ENCODE measurements around the gene MED17.

The MED17 gene

DNA sequence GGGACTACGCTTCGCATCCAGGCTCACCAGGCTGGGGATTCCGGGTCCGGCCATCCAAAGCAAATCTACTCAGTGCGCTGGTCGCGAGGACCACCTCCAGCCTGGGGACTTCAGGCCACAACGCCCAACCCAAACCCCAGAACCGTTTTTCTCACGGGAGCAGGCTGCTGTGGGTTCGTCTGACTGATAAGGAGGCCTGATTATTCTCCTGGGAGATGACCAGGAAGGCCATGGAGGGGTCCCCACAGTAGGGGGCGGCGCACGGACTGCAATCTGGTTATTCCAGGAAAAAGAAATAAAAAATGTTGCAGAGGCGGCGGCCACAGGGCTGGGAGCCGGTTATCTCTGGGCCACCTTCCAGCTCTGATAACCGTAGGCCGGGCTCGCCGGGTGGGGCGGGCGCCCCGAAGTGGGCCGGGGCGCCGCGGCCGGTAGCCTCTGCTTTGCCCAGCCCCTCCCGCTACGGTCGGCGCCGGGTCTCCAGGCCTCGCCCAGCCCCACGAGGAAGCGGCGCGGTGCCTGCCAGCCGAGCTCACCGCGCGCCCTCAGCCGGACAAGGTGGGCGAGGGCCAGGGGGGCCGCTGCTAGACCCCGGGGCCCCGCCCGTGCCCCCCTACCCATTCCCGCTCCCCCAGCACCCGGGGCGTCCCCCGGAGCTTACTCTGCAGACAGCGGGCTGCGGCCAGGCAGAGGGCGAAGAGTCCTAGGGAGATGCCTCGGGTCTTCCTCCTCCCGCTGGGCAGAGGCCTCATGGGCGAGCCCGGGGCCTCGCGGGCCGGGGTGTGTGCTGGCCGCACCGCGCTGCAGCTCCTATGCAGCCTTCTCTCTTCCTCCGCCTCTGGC lies 65.9 kb downstream of the MED17 start:
- DNase-seq, result no peak

DNA sequence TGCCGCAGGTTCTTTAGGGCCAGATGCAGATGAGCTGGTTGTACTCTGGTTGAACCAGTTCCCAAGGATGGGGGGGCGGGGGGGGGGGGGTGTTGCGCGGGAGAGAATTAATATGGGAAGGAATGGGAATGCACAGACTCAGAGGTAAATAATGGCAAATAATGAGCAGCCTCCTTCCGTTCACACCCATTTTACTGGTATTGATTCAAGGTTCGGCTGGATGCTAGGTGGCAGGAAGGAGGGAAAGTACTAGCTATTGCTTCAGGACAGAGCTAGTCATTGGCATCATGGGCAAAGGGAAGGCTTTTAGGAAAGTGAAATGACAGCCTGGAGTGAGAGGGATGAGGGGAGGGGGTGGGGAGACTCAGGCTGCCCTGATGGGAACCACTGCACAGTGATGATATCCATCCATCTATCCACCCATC lies 66.5 kb downstream of the MED17 start, which contains the start of gene VSTM5:
Gene VSTM5 (minus strand): TSS at position 25 of the 425 bp plus-strand sequence. CDS start 116 bp downstream, outside the sequence.
- no peak for DNase-seq

DNA sequence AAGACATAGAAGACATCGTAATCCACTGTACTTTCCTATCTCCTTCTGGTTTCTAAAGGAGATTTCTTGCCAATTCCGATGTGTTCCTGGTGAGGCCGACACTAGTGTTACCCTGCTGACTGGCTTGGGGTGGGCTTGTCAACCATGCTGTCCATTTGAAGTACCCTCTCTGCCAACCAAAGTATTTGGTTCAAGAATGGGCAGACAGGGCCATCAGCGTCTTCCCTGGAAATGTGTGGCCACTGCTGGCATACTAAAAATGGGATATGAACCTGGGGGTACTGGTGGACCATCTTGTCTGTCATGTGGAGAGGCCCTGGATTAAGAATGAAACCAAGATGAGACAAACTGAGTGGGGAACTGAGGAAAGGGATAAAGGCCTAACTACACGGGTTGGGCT lies 68.2 kb downstream of the MED17 start:
- no peak for DNase-seq

DNA sequence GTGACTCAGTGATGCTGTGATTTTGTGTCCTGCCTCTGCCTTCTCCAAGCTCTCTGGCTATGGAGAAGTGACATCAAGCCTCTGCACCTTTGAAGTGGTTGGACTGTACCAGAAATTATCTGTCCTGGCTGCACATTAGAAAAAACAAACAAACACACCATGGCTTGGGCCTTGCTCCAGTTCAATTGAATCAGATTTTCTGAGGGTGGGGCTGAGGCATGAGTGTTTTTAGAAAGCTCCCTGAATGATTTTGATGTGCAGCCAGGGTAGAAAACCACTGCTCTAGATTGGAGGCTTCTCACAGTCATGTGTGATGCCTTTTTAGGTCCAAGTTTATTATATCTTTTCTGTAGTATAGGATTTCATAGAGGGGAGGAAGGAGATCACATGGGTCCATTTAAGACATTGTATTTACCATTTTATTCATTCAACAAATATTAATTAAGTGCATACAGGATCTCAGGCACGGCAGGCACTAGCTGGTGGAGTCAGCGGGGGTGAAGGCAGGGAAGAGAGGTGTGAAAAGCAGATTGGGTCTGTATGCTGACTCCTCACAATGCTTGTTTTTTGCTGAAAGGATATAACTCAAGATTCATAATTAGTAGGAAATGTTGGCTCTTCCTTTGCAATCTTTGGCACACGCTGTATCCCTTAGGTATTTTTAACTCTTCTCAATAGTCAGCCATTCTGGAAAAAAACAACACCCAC lies 73.5 kb downstream of the MED17 start:
- DNase-seq, result no peak

DNA sequence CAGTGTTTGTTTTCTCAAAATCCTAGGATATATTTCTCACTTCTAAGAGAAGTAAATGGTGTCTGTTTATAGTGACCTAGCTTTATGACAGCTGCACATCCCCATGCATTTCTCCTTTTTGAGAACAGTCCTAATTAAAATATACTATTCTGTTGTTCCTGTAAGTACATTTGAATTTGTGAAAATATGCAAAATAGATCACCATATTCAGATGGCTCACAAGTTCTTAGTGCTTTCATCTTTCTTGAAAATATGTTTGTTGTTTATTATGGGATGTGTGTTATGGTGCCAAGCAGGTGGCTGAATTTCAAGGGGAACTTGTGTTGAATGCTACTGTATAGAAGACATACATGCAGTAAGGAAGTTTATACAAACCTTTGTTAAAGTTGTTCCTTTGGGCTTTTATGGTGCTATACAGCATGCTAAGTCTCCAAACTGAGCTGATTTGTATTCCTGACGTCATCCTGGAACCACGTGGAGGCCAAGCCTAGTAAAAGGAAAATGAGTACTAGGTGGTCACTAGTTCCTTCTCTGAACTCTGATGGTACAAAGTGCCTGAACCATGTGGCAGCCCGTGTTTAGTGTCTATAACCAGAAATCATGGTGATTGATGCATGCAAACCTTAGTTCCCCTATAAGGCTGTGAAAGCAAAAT lies 74.2 kb downstream of the MED17 start:
- DNase-seq, result no peak

DNA sequence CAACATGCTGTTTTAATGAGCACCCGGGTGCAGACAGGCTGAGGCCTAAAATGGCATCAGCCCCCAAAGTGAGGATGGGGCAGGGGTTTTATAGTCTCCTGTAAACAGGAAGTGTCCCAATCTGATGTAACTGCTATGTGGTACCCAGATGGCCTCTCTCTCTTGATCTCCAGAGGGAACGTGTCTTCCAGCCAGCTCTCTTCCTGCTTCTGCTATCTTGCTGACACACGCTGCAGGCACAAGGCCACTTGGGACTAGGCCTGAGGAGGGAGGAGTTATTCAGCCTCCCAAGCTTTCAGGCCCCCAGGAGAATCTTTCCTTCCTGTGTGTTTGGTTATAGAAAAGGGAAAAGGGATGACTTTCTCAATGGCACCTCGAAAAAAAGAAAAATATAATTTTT lies 77.7 kb downstream of the MED17 start:
- no peak for DNase-seq
